Endothelial cell of umbilical vein (primary cell): Measurements from ENCODE around the gene ACSS2. TPM values are rescaled to one million over a fixed set of nuclear protein-coding genes. Genes with fewer than 3 reads are reported as not detected.

Experiments
- BruUV-seq: library from RNA; stranded (reverse); fragments of 400-500 nt; replicated peaks from 2 replicates; lab custom pipeline; 2021; lab: Mats Ljungman, UMichigan
- CTCF ChIA-PET: fragments of 300-600, 350-600 bp; sonication (Branson Sonifier 250); formaldehyde crosslinking; loops from one replicate; lab custom pipeline; 2021; ENCODE audit warnings: antibody characterized with exemption, inconsistent platforms; lab: Charles Lee
- POLR2A ChIA-PET: fragments of 300-600, 350-600 bp; sonication (Branson Sonifier 250); formaldehyde crosslinking; loops from one replicate; lab custom pipeline; 2021; ENCODE audit warnings: antibody characterized with exemption, inconsistent platforms; lab: Charles Lee
- DNase-seq: peaks from one replicate; pipeline ENCODE4 v3.0.0-alpha.2; 2011; ENCODE audit warnings: low read depth, low spot score
- FAIRE-seq: peaks from 2 replicates; lab custom pipeline; 2011; peaks lifted over from hg19 to GRCh38; lab: Jason Lieb, UNC
- H2AFZ ChIP-seq: 2 replicates; pipeline ENCODE4 v1.6.0; 2012; ENCODE audit warnings: low read depth, low read length, control low read depth, inconsistent platforms
- H3K27ac ChIP-seq: 2 replicates; pipeline ENCODE4 v1.5.1; 2011; ENCODE audit warnings: low read depth, mild to moderate bottlenecking, control low read depth, low read length, moderate library complexity; ENCODE audit not compliant: insufficient read depth
- H3K27me3 ChIP-seq, 2 experiments: 2 replicates each; pipeline versions ENCODE4 v1.6.0 to v1.6.1; 2011; ENCODE audit warnings: low read length in 2 of 2, mixed read lengths in 1 of 2; ENCODE audit not compliant: control insufficient read depth in 2 of 2, insufficient read depth in 2 of 2
- H3K36me3 ChIP-seq, 2 experiments: 2 replicates in 1 of 2; 3 replicates in 1 of 2; pipeline ENCODE4 v1.5.1; 2011; ENCODE audit warnings: low read length in 2 of 2, mild to moderate bottlenecking in 1 of 2, moderate library complexity in 1 of 2; ENCODE audit not compliant: control insufficient read depth in 2 of 2, insufficient read depth in 2 of 2; ENCODE audit errors: extremely low read depth in 1 of 2
- H3K4me1 ChIP-seq: 3 replicates; pipeline ENCODE4 v1.5.1; 2011; ENCODE audit warnings: mild to moderate bottlenecking, low read length; ENCODE audit not compliant: control insufficient read depth, insufficient read depth; ENCODE audit errors: extremely low read depth
- H3K4me2 ChIP-seq: 2 replicates; pipeline ENCODE4 v1.6.1; 2011; ENCODE audit warnings: low read length, control low read depth, mixed read lengths; ENCODE audit not compliant: insufficient read depth
- H3K4me3 ChIP-seq, 3 experiments: fragments of 200-600 bp in 1 of 3; sonication (generic), shearing (Covaris generic) in 1 of 3; replicated peaks in 1 of 3; 2 replicates each; pipeline ENCODE4 v1.5.1; 2011 to 2016; ENCODE audit warnings: control low read depth in 3 of 3, low read length in 3 of 3, mild to moderate bottlenecking in 2 of 3, inconsistent platforms in 1 of 3, low read depth in 1 of 3, moderate library complexity in 1 of 3; ENCODE audit not compliant: insufficient read depth in 1 of 3
- H3K79me2 ChIP-seq: 2 replicates; pipeline ENCODE4 v1.6.0; 2012; ENCODE audit warnings: low read length, inconsistent platforms; ENCODE audit not compliant: control insufficient read depth, insufficient read depth
- H3K9ac ChIP-seq: replicated peaks from 2 replicates; pipeline ENCODE3; 2011; ENCODE audit warnings: low read length, control low read depth; ENCODE audit not compliant: insufficient read depth; ENCODE audit errors: extremely low read depth
- H3K9me1 ChIP-seq: replicated peaks from 3 replicates; pipeline ENCODE4 v1.6.0; 2011; ENCODE audit warnings: mild to moderate bottlenecking, low read length; ENCODE audit not compliant: control insufficient read depth, insufficient read depth; ENCODE audit errors: extremely low read depth
- H3K9me3 ChIP-seq: replicated peaks from 2 replicates; pipeline ENCODE4 v1.5.1; 2012; ENCODE audit warnings: low read length, inconsistent platforms; ENCODE audit not compliant: control insufficient read depth, insufficient read depth
- H4K20me1 ChIP-seq: replicated peaks from 2 replicates; pipeline ENCODE3; 2011; ENCODE audit warnings: mild to moderate bottlenecking, low read length; ENCODE audit not compliant: control insufficient read depth, insufficient read depth; ENCODE audit errors: extremely low read depth
- CTCF ChIP-seq, 2 donors: IDR thresholded peaks; 1 replicate in 1 of 2; 2 replicates in 1 of 2; pipeline ENCODE4 v1.5.1; 2011; ENCODE audit warnings: low read length in 2 of 2, mild to moderate bottlenecking in 2 of 2, moderate library complexity in 2 of 2, control low read depth in 1 of 2, inconsistent platforms in 1 of 2, low read depth in 1 of 2; ENCODE audit not compliant: insufficient read depth in 1 of 2; ENCODE audit errors: extremely low read depth in 1 of 2
- EZH2 ChIP-seq: IDR thresholded peaks from 2 replicates; pipeline ENCODE4 v1.6.1; 2012; ENCODE audit warnings: borderline replicate concordance, low read depth, mild to moderate bottlenecking, moderate library complexity, low read length, inconsistent platforms; ENCODE audit not compliant: severe bottlenecking
- FOS ChIP-seq: IDR thresholded peaks from 2 replicates; pipeline ENCODE4 v1.6.1; 2011; ENCODE audit warnings: mild to moderate bottlenecking, low read length, moderate library complexity, borderline replicate concordance; ENCODE audit not compliant: insufficient read depth
- GATA2 ChIP-seq: IDR thresholded peaks from 2 replicates; pipeline ENCODE4 v1.7.0; 2011; ENCODE audit warnings: low read depth, mild to moderate bottlenecking, moderate library complexity, mixed read lengths, low read length; ENCODE audit not compliant: insufficient read length, insufficient read depth
- JUN ChIP-seq: IDR thresholded peaks from 2 replicates; pipeline ENCODE4 v1.6.1; 2011; ENCODE audit warnings: borderline replicate concordance, low read depth; ENCODE audit not compliant: insufficient read length, insufficient read depth
- MAX ChIP-seq: IDR thresholded peaks from 2 replicates; pipeline ENCODE4 v1.6.1; 2011; ENCODE audit not compliant: insufficient read depth, insufficient read length
- MYC ChIP-seq: IDR thresholded peaks from one replicate; pipeline ENCODE4 v1.6.1; 2011; ENCODE audit warnings: mild to moderate bottlenecking, low read depth, low read length
- POLR2A ChIP-seq: IDR thresholded peaks from 2 replicates; pipeline ENCODE4 v1.6.1; 2012; ENCODE audit warnings: low read depth, mild to moderate bottlenecking, control low read depth, low read length
- POLR2AphosphoS5 ChIP-seq: IDR thresholded peaks from 2 replicates; pipeline ENCODE4 v1.6.1; 2012; ENCODE audit warnings: low read depth, mild to moderate bottlenecking, control low read depth, low read length, moderate library complexity; ENCODE audit not compliant: insufficient read depth
- dilution Hi-C: fragments of 300-500 bp; cut with MboI; formaldehyde crosslinking; loops from one replicate; pipeline ENCODE4 v1.15.0; 2019; ENCODE audit warnings: low sequenced_read_pairs; ENCODE audit not compliant: extremely low pct_ligation_motif_present
- intact Hi-C: fragments of 100-400 bp; cut with micrococcal nuclease; formaldehyde crosslinking; loops from one replicate; pipeline ENCODE4 v1.10.0; 2022
- polyA plus RNA-seq, 4 experiments: library from polyadenylated mRNA; depleted of rRNA in 3 of 4; stranded (reverse) in 3 of 4; unstranded in 1 of 4; fragments of >200 nt; gene quantifications; 2 replicates each; pipeline versions ENCODE4 v1.2.1 to v1.2.3, GENCODE V29; 2011 to 2012; ENCODE audit warnings: missing spikeins in 1 of 4
- total RNA-seq: library from RNA; stranded (reverse); gene quantifications from 2 replicates; pipeline ENCODE4 v1.2.3, GENCODE V29; 2021

The ACSS2 gene
- total and polyA plus RNA-seq, 2 donors (not counting 3 experiments of a cell fraction or from before 2014, with no cell fraction given): 40.7 to 42.3 TPM

GRCh38 chr20:34849778-34850177, 26.6 kb upstream of the ACSS2 start:
- Histone ChIP-seq H3K27me3 (peaks cover 0 to 2% of the 10 kb centered on the region in 2 experiments), H4K20me1 (no peaks in the 10 kb centered on the region), H3K4me2 (no peak overlapping the region), H3K36me3 (no peaks in the 10 kb centered on the region), H3K9ac (no peak overlapping the region), H3K4me1 (no peaks in the 10 kb centered on the region), H3K27ac (no peak overlapping the region), H3K4me3 (no peak overlapping the region), H3K9me1 (no peaks in the 10 kb centered on the region), H3K9me3 (no peaks in the 10 kb centered on the region), H3K79me2 (no peaks in the 10 kb centered on the region), H2AFZ (no peak overlapping the region)
- POLR2A ChIA-PET: no interaction called here
- CTCF ChIA-PET: no interaction called here
- no peak for DNase-seq
- FAIRE-seq: no peak
- no TSS peak for BruUV-seq
- dilution Hi-C loops: loop anchor here (25.0 kb wide), 1 partner anchor 413 kb away; no protein-coding TSS in a partner anchor
- intact Hi-C loops: no loop called here
- TF ChIP-seq POLR2A (no peak), JUN (no peak), MAX (no peak), EZH2 (no peak), CTCF (IDR thresholded peaks at IDR 0.05; ENCODE audit: extremely low read depth in 1 of 2, insufficient read depth in 1 of 2, low read depth in 1 of 2, low read length in 2 of 2) (no peak), MYC (no peak), POLR2AphosphoS5 (no peak), FOS (no peak), GATA2 (no peak)
